SK-N-SH treated with all-trans-retinoic acid at 6 μM for 48 hours (cell line): ENCODE data around the gene AHCTF1.

Experiments used
- ZFP3 ChIP-seq: fragments of 250-450 bp; sonication (Bioruptor Pico); IDR thresholded peaks from 2 replicates; pipeline ENCODE4 v1.5.0; 2020; ENCODE audit warnings: mild to moderate bottlenecking, moderate library complexity
- ZNF8 ChIP-seq: fragments of 450-650 bp; formaldehyde crosslinking; IDR thresholded peaks from 2 replicates; pipeline ENCODE4 v1.5.0; 2020; ENCODE audit warnings: mild to moderate bottlenecking, moderate library complexity

GRCh38 chr1:246795906-246796694 is 135.6 kb downstream of the AHCTF1 start:
- no peak for TF ChIP-seq ZNF8
- TF ChIP-seq ZFP3 (CRISPR knock-in tag), result no peak
